GM19455 (cell line): Measurements from ENCODE around the gene BIVM.
A peak's percentile ranks its signal among the peaks of the same experiment; 100 is the strongest.
"Not testable (repeated sequence)": the region's sequence is repeated elsewhere in the genome, so short reads cannot be mapped to it uniquely, and the experiment has no call there.

Experiments
- ATAC-seq: cut with Tn5 transposase; IDR thresholded peaks from one replicate; pipeline ENCODE4 v1.9.1; 2021; ENCODE audit not compliant: unreplicated experiment

The BIVM gene, protein sequence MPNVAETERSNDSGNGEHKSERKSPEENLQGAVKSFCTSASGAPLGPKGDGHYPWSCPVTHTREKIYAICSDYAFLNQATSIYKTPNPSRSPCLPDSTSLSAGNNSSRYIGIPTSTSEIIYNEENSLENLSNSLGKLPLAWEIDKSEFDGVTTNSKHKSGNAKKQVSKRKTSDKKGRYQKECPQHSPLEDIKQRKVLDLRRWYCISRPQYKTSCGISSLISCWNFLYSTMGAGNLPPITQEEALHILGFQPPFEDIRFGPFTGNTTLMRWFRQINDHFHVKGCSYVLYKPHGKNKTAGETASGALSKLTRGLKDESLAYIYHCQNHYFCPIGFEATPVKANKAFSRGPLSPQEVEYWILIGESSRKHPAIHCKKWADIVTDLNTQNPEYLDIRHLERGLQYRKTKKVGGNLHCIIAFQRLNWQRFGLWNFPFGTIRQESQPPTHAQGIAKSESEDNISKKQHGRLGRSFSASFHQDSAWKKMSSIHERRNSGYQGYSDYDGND

DNA sequence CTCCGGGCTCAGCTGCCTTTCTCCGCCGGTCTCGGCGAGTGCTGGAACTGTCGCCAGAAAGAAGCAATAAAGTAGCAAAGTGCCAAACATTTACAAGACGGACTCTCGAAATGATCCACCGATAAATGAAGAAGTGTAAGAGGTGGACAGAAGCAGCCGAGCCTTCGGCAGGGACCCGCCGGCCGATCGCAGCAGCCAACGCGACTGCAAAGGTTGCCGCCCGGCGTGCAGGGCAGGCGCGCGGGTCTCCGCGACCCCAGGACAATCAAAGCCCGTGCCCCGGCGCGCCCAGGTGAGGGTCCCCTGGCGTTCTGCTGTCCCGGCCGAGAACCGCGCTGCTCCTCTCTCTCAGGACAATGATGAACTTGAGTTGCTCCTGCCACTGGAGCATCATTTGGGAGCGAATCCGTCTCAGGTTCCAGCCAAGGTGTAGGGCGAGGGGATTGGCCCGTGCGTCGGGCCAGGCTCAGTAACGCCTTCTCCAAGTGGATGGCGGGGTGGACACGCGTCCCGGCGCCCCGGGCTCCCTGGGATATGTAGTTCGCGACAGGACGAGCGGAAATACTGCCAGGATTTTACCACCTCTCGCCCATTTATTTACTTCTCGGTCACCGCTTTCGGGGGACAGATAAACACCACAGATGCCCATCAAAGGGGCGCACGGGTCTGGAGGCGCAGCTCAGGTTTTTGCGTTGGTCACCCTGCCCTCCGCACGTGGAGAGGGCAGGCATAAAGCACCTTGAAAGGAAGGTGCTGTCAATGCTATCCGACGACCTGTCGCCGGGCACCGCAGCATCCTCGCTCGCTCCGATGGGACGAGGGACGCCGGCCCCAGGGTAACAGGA is at the start of gene BIVM, which contains the start of gene POGLUT2:
BIVM (plus strand) TSS at position 539 of the 845 bp plus-strand sequence. CDS start 8,149 bp downstream, outside the sequence.
POGLUT2 (minus strand) TSS at position 396 of the 845 bp plus-strand sequence; CDS start at position 90, 306 bp downstream.
- ATAC-seq, result peak; percentile 75

DNA sequence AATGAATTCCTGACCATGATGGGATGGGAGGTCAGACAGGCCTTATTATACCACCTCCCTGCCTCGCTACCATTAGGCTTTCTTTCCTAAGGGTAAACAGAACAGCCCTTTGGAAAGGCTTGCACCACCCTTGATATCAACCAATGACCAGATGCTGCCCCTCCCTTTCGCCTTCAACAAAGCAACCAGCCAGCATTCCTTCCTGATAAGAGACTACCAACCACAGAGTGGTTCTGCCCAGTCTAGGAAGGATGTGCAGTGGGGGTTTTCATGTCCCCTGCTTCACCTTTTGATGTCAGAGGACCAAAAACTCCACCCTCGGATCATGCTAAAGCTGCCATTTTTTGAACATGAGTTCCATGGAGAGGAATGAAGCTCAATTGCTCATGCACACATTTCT is 47.0 kb upstream of the BIVM start:
- ATAC-seq, result no peak

DNA sequence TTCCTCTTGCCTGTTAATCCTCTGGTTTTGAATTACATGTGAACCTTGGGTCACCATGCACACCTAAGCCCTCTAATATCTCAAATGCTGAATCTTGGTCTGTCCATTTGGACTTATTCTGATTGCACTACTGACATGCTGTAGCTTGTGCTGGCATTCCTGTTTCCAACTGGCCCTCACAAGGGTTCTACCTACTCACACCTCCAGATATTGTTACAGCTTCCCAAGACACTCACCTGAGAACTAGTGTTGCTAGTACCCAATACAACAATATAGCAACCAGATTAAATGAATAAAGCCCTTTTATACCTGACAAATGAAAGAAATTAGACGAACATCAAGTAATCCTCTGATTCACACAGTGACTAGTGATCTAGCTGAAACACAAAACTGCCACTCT is 41.9 kb upstream of the BIVM start:
- no peak for ATAC-seq

GRCh38 chr13:102758842-102759241 is 40.1 kb upstream of the BIVM start:
- ATAC-seq, result no peak

DNA sequence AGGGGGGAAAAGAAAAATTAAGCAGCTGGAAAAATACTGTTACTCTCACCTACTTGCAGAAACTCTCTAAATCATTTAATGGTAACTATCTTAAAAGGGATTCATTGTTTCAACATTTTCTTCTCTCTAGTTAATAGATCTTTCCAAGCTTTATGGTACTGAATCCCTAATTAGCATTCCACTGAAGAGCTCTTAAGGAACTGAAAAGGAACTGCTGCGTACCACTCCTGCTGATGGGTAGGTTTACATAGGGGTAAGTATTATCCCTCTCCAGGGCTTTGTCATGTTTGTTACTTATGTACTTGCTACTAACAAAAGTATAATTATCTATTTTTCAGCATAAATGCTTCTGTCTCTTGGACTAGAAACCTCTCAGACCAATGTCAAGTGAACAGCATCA is 37.8 kb upstream of the BIVM start:
- no peak for ATAC-seq

DNA sequence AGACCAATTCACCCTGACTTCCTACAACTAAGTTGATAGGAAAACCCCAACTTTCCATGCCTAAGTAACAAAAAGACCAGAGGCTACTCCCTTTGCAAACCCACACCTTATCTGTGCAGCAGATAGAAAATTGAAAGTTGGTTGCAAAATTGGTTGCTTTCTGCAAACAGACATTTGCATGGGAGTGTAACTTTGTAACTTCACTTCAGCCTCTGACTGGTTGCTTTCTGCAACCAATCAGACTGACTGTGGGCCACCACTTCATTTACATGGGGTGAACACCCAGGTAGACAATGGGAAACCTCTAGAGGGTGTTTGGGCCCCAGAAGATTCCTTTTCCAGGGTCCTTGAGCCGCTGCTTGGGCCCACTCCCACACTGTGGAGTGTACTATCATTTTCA is 35.2 kb upstream of the BIVM start:
- ATAC-seq, result no peak

DNA sequence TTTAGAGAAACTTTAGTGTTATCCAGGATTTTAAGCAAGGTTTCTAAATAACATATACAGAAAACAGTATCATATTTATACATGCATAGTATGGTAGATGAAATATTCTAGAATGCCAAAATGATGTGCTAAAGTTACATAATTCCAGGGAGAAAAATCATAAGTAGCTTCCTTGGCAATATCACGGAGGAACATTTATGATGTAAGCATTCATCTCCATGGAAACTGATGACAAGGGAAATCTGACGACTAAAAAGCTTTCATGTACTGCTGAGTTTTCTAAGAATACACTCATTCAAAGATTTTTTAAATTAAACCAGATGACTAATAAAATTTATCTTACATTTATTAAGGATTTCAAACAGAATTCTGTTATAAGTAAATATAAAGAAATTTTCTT is 30.0 kb upstream of the BIVM start:
- ATAC-seq, result no peak

DNA sequence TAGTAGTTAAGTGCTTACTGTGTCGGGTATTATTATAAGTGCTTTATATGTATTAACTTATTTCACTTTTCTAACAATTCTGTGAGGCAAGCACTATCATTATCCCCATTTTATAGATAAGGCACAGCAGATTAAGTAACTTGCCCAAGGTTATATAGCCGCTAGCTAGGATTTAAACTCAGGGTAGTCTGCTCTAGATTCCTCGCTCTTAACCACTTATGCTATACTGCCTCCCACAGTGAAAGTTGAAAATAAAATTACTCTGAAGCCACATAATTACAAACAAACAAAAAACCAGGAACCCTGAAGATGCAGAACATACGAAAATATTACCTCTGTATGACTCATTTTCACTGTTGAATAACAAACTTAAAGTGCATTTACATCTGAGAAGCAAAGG is 29.2 kb upstream of the BIVM start:
- no peak for ATAC-seq

- no peak for ATAC-seq
These were observed 28.5 kb upstream of the BIVM start for GRCh38 chr13:102770435-102770834.

- ATAC-seq, result no peak
These were observed 27.4 kb upstream of the BIVM start for GRCh38 chr13:102771298-102772041.

DNA sequence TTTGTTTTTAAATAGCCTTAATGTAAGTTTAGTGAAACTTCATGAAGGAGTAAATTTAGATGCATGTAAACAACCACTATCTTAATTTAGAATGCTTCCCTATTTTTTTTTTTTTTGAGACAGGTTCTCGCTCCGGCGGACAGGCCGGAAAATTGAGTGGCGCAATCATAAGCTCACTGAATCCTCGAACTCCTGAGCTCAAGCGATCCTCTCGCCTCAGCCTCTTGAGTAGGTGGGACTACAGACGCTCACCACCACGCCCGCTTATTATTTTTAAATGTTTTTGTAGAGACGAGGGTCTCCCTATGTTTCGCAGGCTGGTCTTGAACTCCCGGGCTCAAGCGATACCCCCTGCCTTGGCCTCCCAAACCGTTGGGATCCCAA is 26.9 kb upstream of the BIVM start:
- no peak for ATAC-seq

DNA sequence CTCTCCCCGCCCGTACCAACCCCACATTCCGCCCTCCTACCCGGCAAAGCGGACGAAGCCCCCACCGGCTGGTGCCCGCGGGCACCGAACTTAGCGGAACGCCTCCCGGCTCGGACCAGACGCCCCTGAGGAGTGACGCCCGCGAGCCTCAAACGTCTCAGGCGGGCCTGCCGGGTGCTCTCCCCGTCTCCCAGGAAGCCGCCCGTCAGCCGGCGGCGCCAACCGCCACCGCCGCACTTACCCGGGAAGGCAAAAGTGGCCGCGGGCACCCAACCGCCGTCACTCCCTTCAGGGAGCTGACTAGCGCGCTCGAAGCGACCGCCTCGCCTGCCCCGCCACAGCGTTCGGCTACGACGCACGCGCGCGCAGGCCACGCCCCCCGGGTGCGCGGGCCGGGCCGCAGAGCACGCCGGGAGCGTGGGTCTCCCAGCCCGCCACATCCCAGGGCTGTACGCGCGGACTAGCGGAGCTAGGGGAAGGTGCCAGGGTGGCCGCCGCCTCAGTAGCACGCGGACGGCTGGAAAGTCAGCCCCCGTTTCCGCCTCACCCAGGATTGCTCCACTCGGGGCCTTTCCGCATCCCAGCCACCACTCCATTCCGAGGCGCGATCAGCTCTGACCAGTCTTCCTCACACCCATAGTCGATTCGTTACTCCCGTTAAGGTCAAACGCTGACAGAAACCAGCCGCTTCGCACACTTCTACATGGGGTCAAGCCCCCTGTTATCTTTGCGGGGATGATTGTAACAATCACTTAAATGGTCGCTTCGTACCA is 25.3 kb upstream of the BIVM start, which contains the start of gene TEX30:
TEX30 (minus strand) TSS at position 346 of the 773 bp plus-strand sequence. CDS start 3,760 bp downstream, outside the sequence.
- peak; percentile 93 for ATAC-seq

DNA sequence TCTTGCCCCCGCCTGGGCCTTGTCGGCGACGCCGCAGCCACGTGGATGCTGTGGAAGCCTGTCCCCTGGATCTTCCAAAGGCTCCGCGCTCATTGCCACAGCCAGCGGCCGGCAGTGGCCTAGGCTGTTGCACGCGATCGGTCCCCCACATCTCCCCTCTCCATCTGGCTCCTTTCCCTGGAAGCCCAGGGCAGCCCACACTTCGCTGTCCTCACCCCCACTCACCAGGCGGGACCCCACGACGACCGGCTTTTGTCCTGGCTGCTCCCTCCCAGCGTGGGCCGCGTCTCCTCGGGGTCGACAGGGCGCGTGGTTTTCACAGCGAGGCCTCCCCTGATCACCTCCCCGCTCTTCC is 24.7 kb upstream of the BIVM start:
- ATAC-seq, result no peak

DNA sequence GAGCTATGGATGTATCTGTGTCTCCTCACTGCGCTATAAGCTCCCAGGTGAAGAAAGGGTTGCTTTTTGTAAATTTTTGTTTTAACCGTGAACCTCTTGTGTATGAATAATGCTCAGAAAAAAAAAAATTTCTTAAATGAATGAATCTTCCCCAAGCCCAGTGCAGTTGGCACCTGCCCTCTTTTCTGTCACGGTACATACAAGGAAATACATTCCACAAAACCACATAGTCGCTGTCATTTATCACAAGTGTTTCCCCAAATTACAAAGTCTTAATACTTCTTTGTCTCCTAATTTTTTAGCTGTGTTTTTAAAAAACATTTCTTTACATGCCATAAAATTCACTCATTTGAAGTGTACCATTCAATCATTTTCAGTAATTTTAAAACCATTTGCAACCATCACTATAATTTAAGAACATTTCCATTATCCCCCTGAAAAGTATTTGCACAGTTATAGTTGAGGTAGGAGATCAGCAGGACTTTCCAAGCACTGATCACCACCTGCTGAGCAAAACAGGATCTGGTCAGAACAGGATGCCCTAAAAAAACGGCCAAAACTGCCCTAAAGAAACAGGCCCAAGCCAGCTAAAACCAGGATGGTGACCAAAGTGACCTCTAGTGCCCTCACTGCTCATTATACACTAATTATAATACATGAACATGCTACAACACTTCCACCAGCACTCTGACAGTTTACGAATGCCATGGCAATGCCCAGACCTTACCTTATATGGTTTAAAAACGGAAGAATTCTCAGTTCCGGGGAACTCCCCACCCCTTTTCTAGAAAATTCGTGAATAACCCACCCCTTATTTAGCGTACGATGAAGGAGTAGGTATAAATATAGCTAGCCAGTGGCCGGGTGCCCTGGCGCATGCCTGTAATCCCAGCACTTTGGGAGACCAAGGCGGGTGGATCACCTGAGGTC is 24.1 kb upstream of the BIVM start:
- no peak for ATAC-seq

GRCh38 chr13:102776271-102776670 is 22.6 kb upstream of the BIVM start:
- ATAC-seq, result no peak

DNA sequence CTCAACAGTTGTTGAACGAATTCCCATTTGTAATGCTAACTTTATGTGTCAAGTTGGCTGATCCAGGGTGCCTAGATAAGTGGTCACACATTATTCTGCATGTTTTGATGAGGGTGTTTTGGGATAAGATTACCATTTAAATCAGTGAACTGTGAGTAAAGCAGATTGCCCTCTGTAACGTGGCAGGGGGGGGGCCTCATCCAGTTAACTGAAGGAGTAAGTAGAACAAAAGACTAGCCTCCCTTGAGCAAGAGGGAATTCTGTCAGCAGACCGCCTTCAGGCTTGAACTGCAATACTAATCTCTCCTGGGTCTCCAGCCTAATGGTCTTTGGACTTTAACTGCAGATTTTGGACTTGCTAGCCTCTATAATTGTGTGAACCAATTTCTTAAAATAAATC is 21.2 kb upstream of the BIVM start:
- no peak for ATAC-seq

DNA sequence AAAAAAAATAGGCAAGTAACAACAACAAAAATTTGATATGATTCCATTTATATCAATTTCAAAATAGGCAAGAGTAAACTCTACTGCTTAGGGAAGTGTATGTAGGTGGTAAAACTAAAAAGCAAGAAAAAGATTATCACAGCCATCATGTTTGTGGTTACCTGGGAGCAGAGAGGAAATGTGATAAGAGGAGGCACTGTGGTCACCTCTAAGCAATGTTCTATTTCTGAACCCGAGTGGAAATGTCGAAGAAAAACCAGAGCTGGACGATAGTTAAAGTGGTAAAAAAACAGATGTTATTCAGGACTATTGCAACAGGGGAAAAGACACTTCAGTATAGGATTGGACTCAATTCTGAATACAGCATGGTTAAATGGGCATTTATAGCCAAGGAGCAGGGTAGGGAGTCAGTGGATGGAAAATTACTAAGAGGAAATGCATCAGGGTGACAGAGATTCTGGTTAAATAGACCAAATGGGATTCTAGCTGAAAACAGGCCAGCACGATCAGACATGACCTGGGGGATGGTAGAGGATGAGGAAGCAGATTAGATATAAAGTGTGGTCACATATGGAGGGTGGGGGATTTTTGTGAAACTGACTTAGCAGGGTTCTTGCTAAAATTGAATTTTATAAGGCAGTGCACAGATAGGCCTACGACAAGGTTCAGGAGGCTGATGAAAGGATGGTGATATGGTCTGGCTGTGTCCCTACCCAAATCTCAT is 19.3 kb upstream of the BIVM start:
- ATAC-seq, result no peak

DNA sequence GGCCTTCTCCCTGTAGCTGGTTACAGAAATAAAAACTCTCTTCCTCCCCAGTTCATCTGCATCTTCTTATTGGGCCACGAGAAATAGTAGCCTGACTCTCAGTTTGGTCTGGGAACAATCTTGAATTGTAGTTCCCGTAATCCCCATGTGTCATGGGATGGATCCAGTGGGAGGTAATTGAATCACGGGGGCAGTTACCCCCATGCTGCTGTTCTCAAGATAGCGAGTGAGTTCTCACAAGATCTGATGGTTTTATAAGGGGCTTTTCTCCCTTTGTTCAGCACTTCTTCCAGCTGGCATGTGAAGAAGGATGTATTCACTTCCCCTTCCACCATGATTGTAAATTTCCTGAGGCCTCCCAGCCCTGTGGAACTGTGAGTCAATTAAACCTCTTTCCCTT is 18.3 kb upstream of the BIVM start:
- not testable (repeated sequence) for ATAC-seq

DNA sequence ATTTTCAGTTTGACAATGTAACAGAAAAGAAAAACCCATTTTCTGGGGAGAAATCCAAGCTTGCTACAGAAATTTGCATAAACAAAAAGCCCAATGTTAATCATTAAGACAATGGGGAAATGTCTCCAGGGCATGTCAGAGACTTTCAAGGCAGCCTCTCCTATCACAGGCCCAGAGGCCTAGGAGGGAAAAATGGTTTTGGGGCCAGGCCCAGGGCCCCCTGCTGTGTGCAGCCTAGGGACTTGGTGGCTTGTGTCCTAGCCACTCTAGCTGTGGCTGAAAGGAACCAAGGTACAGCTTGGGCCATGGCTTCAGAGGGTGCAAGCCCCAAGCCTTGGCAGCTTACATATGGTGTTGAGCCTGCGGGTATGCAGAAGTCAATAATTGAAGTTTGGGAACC is 17.3 kb upstream of the BIVM start:
- ATAC-seq, result no peak
